GM10248 (cell line): ENCODE data around the gene RHEB.

Source experiments
- CTCF ChIA-PET: fragments of 300-600 bp; sonication (Branson Sonifier 250); formaldehyde crosslinking; extraction: SDS; loops from one replicate; lab custom pipeline; 2021; ENCODE audit warnings: antibody characterized with exemption; lab: Yijun Ruan, JAX
- POLR2A ChIA-PET: fragments of 350-650 bp; sonication (Branson Sonifier 250); formaldehyde crosslinking; extraction: SDS; loops from one replicate; lab custom pipeline; 2020; ENCODE audit warnings: antibody characterized with exemption; lab: Yijun Ruan, JAX
- DNase-seq: peaks from one replicate; pipeline ENCODE4 v3.0.0; 2012; ENCODE audit errors: extremely low spot score
- CTCF ChIP-seq: IDR thresholded peaks from 2 replicates; pipeline ENCODE4 v1.5.1; 2012; ENCODE audit warnings: mild to moderate bottlenecking, low read depth; ENCODE audit errors: extremely low read depth, missing control alignments, control extremely low read depth

RHEB gene

GRCh38 chr7:151444632-151445031, 75.1 kb downstream of the RHEB start:
- DNase-seq: no peak
- CTCF ChIA-PET: interaction anchor here (2.3 kb wide), 1 partner anchor 76 kb away, joined by 6 read pairs; no protein-coding TSS in a partner anchor
- no peak for TF ChIP-seq CTCF
- POLR2A ChIA-PET: no interaction called here

- no peak for DNase-seq
- POLR2A ChIA-PET: interaction anchor here (0.6 to 0.7 kb wide), 2 partner anchors 16 to 68 kb away, joined by 3 to 5 read pairs; no protein-coding TSS in a partner anchor
- no peak for TF ChIP-seq CTCF
- CTCF ChIA-PET: interaction anchor here (2.3 kb wide), 1 partner anchor 74 kb away, joined by 6 read pairs; no protein-coding TSS in a partner anchor
These were observed 76.8 kb downstream of the RHEB start for GRCh38 chr7:151442776-151443496.

- no peak for TF ChIP-seq CTCF
- ChIA-PET CTCF (interaction anchor here (1.0 to 3.0 kb wide), 5 partner anchors 8 to 318 kb away, joined by 3 to 14 read pairs (median 3); no protein-coding TSS in a partner anchor), POLR2A (interaction anchor here (0.6 kb wide), 1 partner anchor 93 kb away, joined by 4 read pairs; no protein-coding TSS in a partner anchor)
These were observed 78.8 kb downstream of the RHEB start for GRCh38 chr7:151440799-151441445.

GRCh38 chr7:151439855-151440798, 79.6 kb downstream of the RHEB start, which contains the start of gene CRYGN:
TSS of gene CRYGN (minus strand) at chr7:151440141. CDS start at chr7:151439917, 224 bp downstream.
- ChIA-PET POLR2A (interaction anchor here (0.6 kb wide), 1 partner anchor 94 kb away, joined by 4 read pairs; no protein-coding TSS in a partner anchor), CTCF (interaction anchor here (1.0 to 3.0 kb wide), 5 partner anchors 9 to 319 kb away, joined by 3 to 14 read pairs (median 3); no protein-coding TSS in a partner anchor)
- no peak for DNase-seq
- TF ChIP-seq CTCF: no peak

More at GRCh38 chr7:151440799-151441445, 78.8 kb downstream of the RHEB start:
- no peak for DNase-seq

- ChIA-PET POLR2A (no interaction called here), CTCF (interaction anchor here (3.0 kb wide), 1 partner anchor 10 kb away, joined by 14 read pairs; no protein-coding TSS in a partner anchor)
- no peak for TF ChIP-seq CTCF
- no peak for DNase-seq
These were observed 80.7 kb downstream of the RHEB start for GRCh38 chr7:151438864-151439601.
